GM21515 (cell line): ENCODE results near the gene ANGEL1.

Experiments used
- ATAC-seq: cut with Tn5 transposase; IDR thresholded peaks from one replicate; pipeline ENCODE4 v1.9.1; 2021; ENCODE audit not compliant: unreplicated experiment

ANGEL1 gene

DNA sequence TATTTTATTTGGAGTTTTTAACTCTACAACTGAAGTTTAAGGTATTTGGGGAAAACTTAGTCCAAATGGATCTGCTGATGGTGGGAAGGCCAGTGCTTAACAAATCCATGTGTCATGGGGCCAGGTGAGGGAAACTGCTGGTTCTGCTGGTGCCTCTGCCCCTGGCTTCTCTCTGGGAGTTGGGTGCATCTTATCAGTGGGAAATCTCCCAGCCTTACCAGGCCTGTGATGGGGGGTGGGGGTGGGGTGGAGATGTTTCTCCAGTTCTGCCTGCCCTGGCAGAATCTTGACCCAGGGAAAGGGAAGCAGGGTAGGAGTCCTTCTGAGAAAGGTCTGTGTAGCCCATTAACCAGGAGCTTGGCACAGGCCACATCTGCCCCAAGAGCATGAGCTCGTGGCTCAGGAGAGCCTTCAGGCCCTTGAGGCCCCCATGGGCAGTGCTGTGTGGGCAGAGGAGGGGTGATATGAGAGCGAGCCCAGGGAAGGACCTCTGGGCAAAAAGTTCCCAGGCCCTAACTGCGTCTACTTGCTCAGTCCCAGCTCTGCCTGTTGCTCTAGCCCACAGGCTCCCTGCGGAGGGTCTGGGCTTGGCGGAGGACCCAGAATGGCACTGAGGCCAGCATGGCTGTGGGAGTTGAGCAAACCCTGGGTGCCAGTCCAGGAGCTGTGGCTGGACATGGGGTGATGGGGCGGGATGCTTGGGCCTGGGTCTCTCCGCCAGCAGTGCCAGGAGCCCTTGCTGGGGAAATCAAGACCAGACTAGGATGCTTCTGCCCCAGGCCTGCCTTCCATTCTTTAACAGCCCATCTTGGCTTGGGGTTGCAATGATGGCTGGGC is 33.2 kb downstream of the ANGEL1 start:
- no peak for ATAC-seq

DNA sequence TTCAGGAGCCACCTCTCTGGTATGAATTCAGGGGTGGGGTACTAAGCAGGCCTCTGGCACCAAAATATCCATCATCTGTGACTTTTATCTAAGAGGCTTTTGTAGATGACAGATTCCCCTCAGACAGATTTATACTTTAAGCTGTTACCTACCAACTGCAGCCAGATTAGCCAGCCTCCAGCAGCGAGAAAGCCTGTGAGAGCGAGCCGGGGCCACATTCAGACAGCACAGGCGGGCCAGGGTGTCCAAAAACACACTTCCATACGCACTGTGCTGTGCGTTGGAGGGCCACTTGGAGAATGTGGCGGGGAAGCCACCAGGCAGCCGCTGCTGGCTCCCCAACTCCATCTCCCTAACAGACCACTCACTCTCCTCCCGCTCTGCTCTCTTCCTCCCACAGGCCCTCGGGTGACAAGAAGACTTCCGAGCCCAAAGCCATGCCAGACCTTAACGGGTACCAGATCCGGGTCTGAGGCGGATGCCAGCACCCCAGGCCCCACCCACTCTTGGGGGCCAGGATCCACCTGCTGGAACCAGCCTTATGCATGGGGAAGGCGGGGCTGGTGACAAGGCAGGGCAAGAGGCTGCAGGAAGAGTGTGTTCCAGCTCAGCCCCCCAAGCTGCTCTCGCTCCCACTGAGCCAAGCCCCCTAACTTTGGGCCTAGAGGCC is 34.0 kb downstream of the ANGEL1 start:
- ATAC-seq, result no peak

DNA sequence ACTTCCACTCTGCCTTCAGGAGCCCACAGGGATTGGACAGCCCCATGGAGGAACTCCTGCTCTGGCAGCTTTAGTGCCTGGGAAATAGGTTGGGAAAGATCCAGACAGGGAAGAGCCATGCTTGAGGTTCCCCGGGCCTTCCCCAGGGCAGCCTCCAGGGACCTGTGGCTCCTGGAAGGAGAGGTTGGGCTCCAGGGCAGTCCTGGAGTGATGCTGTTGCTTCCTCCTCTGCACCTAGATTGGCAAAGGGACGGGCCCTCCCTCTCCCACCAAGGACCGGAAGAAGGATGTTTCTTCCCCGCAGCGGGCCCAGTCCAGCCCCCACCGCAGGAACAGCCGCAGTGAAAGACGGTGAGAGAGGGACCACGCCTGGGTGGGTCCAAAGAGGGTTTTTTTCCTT is 35.0 kb downstream of the ANGEL1 start:
- no peak for ATAC-seq

DNA sequence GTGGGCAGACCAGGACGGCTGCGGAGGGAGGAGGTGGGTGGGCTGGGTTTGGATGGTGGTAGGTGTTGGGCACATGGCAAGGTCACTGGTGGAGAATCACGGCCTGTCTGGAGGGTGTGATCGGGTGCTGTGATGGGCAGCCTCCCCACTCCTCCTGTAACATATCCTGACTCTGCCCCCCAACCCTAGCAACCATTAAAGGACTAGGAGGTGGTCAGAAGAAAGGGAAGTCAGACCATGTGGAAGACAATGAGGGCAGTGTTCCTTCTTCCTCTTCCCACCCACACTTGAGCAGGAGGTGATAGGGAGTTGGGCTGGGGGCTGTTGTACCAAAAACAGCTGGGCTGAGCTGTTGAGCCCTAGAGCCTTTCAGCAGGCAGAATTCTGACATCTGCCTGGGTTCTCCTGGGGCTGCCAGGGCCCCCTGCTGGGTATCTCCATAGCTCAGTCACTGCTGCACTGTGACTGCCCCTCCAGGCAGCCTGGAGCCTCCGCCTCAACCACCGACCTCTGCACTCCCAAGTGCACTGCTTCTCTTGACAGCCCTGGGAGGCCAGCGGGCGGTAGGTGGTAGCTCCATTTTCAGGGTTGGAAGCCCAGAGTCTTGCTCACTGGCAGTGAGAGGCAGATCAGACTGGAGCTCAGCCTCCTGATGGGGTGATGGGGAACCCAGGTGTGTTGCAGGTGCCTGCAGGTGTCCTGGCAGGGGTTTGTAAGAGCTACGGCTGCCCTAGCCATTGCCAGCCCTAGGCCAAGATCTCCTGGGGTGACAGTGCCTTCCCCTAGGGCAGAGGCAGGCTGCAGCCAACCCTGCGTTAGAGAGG is 36.0 kb downstream of the ANGEL1 start:
- ATAC-seq, result no peak

DNA sequence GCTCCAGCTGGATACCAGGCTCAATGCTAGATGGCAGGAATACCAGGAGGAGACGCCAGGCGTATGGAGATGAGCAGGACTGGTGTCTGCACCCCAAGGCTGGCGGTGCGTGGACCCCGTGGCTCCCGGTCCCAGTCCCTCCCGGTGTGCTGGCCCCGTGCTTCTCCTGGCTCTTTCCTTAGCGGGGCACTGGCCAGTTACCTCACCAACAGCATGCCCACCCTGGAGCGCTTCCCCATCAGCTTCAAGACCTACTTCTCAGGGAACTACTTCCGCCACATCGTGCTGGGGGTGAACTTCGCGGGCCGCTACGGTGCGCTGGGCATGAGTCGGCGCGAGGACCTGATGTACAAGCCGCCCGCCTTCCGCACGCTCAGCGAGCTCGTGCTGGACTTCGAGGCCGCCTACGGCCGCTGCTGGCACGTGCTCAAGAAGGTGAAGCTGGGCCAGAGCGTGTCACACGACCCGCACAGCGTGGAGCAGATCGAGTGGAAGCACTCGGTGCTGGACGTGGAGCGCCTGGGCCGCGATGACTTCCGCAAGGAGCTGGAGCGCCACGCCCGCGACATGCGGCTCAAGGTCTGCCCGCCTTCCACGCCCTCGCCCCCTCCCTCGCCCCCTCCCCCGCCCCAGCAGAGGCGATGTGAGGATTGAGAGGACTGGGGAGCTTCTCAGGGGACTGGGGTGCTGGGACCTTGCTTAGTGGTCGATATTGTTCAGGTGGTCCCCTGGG is 36.8 kb downstream of the ANGEL1 start:
- no peak for ATAC-seq

DNA sequence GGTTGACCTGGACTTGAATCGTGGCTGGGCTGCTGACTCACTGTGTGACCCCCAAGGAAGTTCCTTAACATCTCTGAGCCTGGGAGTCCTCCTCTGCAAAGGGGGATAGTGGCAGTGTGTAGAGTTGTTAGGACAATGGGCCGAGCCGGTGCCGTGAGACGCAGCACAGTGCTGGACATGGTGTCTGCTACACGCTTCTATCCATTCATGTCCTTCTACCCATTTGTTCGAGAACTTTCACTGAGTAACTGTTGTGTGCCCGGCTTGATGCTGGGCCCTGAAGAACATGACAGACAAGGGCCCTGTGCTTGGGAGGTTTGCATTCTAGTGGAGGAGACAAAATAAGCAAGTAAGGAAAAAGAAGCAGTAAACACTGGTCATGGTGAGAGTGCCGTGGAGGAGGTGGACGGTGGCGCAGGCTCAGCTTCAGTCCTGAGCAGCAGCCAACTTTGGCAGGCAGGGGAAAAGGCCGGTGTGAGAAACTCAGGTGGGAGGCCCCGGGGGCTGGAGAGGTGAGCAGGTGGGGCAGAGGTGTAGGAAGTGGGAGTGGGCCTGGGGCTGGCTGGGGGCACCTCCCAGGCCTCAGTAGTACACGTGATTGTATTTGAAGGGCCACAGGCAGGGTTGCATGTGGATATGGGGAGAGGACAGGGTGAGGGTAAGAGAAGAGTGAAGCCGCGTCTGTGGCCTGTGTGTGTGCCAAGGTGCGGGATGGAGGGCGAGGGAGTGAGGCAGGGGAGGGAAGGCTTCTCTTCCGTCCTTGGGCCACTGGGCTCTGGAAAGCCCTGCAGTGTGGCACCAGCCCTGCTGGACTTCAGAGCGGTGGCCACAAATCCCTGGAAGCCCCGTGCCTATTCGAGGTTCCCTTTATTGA is 37.6 kb downstream of the ANGEL1 start:
- no peak for ATAC-seq

DNA sequence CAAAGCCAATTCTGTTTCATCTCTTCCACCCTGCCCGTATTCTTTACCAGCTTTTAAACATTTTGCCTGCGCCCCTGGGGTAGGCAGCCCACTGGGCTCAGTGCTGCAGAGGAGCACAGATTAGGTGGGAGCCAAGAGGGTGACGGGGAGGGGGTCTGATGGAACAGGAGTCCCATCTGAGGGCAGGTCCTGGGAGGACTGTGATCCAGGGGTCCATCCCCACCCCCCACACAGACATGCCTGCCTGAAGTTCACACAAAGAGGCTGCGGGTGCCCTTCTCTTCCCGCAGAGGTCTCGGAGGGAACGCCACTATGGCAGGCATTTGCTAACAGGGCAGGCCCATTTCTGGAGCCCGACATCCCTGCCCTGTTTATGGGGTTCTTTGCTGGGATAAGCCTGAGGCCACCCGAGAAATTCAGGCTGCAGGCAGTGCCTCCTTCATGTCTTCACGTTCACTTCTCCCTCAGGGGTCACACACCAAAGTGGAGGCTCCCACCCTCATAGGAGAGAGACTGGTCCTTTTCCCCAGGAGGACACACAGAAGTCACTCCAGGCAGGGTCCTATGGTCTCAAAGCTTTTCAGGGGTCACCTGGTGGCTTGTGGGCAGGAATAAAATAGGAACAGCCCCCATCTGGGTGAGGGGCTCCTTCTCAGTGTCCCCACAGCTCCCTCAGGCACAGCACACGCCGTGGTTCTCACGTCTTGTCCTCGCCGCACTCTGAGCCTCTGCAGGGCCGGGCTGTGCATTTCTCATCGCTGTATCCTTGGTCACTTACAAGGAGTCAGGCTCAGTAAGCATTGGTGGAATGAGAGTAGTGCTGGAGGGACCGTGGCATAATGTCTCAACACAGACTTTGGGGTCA is 38.5 kb downstream of the ANGEL1 start:
- no peak for ATAC-seq

DNA sequence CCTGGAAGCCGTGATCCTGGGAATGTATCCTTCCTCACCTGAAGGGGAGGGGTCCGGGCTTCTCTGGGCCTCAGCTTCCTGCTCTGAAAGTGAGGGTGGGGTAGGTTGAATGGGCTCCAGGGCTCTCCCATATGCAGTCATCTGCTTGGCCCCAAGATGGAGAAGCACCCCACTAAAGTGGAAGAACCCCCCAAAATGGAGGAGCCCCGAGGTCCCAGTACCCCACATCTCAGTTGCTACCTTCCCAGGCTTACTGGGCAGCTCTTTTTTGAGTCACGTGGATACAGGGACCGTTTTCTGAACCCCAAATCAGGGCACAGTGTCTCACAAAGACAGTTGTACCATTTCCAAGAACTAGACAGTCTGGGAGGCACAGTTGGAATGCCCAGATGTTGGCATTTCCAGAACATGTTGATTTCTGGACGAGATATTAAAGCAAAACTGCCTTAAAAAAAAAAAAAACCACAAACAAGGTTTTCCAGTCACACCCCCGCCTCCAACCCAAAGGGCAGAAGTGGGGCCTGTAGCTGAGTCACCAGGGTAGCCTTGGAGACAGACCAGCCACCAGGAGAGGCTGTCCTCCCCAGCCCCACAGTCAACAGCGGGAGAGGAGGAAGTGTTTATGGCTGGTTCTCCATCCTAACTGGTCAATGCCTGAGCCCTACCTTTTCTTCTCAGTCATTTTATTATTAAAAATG is 39.3 kb downstream of the ANGEL1 start:
- ATAC-seq, result no peak

DNA sequence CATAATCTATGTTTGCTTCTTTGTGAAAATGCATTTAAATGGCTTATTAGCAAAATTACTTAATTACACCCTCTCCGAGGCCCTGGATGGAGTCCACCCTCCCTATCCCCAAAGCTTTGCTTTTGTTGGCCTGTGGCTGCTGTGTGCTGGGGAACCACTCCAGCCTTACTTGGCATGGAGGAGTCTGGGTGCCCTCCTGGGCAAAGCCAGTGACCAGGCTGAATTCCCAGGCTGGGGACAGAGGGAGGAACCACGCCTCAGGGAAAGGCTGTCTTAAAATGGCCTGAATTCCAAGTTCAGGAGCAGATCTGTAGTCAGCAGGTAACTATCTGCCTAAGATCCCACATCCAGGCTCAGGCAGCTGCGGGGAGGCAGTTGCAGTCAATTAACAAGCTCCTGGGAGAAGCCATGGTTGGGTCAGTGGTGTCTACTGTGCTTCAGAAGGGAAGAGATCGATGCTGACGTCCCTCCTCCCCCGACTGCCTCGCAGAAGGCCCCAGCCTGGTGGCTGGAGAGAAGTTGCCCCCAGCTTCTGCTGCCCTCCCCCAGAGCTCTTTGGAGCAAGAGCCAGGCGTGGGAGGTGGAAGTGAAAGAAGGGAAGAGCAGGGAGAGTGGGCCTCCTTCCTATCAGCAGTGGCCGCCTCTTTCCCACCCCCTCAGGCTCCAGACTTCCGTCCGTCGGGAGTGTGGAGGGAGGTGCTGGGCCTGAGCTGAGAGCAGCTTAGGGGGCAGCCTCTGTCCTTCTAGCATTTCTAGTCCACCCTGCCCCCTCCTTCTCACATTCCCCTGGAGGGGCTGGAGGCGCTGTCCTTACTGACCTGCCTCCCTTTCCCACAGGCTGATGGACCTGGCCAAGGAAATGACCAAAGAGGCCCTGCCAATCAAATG is 40.1 kb downstream of the ANGEL1 start:
- no peak for ATAC-seq

DNA sequence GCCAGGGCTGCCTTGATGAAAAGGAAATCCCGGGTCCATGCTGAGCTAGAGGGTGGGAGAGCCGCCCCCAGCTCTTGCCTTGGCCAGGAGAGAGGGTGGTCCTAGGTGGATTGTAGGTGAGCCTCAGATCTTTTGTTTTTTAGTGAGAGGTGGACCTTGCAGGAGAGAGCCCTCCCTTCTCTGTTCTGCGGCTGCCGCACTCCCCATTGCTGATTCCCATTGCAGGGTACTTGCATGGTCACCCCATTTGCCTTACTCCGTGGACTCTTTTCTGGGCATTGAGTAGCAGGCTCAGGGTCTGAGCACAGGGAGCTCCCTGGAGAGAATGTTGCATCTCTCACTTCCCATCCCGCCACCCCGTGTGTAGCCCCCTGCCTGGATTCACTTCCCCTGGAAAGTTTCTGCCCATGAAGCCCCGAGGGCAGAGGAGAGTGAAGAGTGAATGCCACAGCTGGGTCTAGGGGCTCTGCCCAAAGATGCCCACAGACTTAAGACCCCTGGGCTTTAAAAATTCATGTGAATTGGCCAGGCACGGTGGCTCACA is 41.2 kb downstream of the ANGEL1 start:
- ATAC-seq, result no peak

DNA sequence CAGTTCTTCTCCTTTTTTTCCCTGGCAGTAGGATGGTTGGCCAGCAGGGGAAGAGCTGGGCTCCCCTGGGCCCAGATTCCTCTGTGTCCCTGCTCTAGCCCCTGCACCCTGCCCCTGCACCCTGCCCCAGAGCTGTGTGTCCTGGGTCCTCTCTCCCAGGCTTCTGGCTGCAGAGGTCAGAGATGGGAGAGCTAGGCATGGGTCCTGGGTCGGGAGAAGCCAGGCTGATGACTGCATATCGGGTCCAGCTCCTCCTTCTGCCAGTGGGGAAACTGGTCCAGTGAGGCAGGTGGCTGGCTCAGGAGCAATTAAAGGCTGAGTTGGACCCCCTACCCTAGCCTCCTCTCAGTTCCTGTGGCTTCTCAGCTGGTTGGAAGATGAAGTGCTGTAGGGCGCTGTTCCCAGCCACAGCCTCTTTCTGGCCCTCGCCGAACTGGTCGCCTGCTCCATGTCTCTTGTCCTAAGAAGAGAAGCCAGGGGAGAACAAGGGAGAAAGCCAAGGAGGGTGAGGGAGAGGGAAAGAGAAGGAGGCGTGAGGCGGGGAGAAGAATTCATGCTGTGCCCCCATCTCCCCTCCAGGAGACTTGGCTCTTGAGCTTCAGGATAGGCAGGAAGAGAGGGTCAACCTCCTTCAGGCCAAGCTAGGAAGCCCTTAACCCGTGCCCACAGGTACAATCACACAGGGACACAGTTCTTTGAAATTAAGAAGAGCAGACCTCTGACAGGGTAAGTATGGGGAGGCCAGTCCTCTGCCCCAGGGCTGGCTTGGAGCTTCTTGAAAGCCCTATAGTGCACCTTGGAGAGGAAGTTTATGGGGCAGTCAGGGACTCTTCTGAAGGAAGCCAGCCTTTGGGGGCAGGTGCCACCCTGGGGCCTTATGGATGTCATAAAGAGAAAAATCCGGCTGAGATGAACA is 41.9 kb downstream of the ANGEL1 start:
- no peak for ATAC-seq

DNA sequence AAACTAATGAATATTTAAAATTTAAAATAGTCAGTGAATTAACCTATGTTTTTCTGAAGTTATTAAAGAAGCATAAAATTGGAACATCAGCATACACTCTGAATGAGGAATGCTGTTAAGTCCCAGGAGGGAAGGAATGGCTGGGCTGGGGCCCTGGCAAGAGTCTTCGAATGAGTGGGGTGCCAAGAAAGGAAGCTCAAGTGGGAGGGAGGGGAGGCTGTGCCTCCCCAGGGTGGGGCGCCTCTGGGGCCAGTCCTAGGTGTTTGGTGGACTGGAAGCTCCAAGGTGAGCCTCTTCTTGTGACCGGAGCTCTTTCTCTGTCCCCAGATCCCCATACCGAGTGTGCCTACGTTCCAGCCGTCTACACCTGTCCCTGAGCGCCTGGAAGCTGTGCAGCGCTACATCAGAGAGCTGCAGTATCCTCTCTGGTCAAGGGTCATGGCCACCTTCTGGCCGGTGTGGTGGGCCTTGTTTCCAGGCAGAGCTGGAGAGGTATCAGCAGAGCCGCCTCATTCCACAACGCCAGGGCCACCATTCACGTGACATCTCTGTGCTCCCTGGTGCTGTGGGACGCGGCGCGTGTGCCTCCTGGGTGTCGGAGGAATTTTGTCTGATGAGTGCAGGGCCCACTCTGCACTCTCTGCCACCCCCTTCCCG is 42.9 kb downstream of the ANGEL1 start:
- ATAC-seq, result no peak

DNA sequence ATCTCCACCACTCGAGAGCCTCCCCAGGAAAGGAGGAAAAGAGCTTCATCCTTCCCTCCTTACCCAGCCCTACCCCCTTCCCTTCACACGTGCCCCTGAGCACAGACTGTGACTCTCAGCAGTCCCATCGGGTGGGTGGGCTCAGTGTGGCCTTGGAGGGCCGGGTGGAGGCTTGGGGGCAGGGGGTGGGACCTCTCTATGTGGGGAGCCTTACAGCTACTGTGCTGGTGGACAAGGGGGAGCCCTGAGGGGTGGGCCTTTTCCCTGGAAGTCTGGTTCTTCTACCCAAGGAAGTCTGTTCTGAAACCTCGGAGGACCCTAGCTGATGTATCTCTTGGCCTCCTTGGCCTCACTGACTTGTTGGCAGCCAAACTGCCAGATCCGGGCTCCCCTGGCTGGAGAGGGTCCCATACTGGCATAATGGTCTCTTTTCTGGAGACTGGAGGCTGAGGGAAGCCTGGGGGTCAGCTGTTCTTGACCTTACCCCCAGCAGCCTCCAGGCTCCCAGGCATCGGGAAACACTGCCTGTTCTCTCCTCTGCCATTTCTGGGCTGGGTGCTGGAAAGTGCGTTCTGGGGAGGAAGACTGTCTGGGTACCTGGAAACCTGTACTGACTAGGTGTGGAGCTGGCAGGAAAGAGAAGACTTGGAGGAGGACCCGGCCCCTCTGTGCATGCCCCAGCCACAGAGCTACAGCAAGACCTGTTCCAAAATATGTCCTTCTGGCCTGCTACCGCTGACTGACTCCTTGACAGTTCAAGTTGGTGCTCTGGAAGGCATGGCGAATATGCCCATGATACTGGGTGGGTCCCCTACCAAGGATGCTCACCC is 43.8 kb downstream of the ANGEL1 start:
- no peak for ATAC-seq

DNA sequence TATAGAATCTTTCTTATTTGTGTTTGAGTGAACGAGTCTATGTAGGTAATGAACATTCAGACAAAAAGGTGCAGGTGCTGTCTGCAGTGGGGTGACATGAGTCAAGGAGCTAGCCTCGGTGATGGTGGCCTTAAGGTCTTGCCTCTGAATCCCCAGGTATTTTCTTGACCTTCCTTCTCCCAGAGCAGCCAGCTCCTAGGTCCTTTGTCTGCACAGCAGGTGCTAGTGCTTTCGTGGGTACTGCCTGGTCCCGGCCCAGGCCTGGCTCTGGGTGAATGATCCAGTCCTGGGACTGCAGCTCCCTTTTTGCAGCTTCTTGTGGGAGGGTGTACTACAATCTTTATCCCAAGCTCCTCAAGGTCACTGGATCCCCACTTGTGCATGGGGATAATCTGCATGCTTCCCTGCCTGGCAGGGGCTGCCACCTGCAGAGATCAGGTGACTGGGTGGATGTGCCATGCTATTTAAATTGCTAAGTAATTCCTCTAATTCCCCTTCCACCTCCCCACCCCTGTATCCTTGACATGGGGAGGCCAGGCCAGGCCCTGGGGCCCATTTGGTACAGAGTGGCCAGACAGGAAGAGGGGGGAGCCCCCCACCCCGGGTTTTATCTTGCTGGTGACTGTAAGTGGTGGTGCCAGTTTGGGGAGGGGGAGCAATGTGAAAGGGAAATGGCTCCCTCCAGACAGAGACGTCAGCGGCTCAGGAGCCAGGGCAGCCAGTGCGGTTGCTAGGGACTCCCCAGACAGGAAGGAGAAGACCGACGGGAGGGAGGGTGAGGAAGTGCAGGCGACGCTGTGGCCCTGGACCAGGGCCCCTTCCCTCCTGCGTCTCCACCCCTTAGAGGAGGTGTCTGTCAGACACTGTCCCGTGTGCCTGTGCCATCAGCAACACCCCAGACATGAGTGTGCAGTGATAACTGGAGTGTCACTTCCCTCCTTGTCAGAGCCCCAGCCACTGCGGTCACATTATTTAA is 44.7 kb downstream of the ANGEL1 start:
- peak; percentile 87 for ATAC-seq
